HepG2 (cell line): Measurements from ENCODE around the gene ACACB. TPM values are rescaled to one million over a fixed set of nuclear protein-coding genes. Genes with fewer than 3 reads are reported as not detected.
A peak's percentile ranks its signal among the peaks of the same experiment; 100 is the strongest.

Source experiments
- ATAD3A ChIP-seq: sonication (generic); formaldehyde crosslinking; IDR thresholded peaks from 2 replicates; pipeline ENCODE4 v1.4.0; 2020; ENCODE audit warnings: missing genetic modification reagents
- CHD4 ChIP-seq: fragments of 200-600 bp; sonication (generic); IDR thresholded peaks from 2 replicates; pipeline ENCODE4 v1.7.0; 2017; ENCODE audit warnings: mild to moderate bottlenecking, low read length, borderline replicate concordance
- KDM2A ChIP-seq: sonication (generic); formaldehyde crosslinking; IDR thresholded peaks from 2 replicates; pipeline ENCODE4 v1.4.0; 2020; ENCODE audit warnings: low read depth, missing genetic modification reagents, borderline replicate concordance
- MLLT10 ChIP-seq: sonication (generic); formaldehyde crosslinking; IDR thresholded peaks from 2 replicates; pipeline ENCODE4 v1.4.0; 2020; ENCODE audit warnings: missing genetic modification reagents
- NKX3-1 ChIP-seq: sonication (generic); formaldehyde crosslinking; IDR thresholded peaks from 2 replicates; pipeline ENCODE4 v1.5.0; 2020; ENCODE audit warnings: missing genetic modification reagents
- PAWR ChIP-seq: sonication (generic); formaldehyde crosslinking; IDR thresholded peaks from 2 replicates; pipeline ENCODE4 v1.4.0; 2020; ENCODE audit warnings: missing genetic modification reagents, mild to moderate bottlenecking, borderline replicate concordance
- PITX1 ChIP-seq: sonication (generic); formaldehyde crosslinking; IDR thresholded peaks from 2 replicates; pipeline ENCODE4 v1.5.1; 2020; ENCODE audit warnings: mild to moderate bottlenecking, missing genetic modification reagents
- SAFB2 ChIP-seq: sonication (generic); formaldehyde crosslinking; IDR thresholded peaks from 2 replicates; pipeline ENCODE4 v1.5.1; 2020; ENCODE audit warnings: missing genetic modification reagents, low read depth, mild to moderate bottlenecking, borderline replicate concordance
- SAP130 ChIP-seq: IDR thresholded peaks from 2 replicates; pipeline ENCODE4 v1.6.1; 2016; ENCODE audit warnings: low read depth
- TCF7 ChIP-seq: sonication (generic); IDR thresholded peaks from 2 replicates; pipeline ENCODE4 v1.6.1; 2016; ENCODE audit warnings: antibody characterized with exemption, low read depth
- TEAD3 ChIP-seq: optimal IDR thresholded peaks from 2 replicates; pipeline ENCODE3; 2016; ENCODE audit warnings: borderline replicate concordance
- TSC22D2 ChIP-seq: sonication (generic); formaldehyde crosslinking; IDR thresholded peaks from 2 replicates; pipeline ENCODE4 v1.5.1; 2020; ENCODE audit warnings: missing genetic modification reagents, mild to moderate bottlenecking, borderline replicate concordance
- ZFP62 ChIP-seq: sonication (generic); formaldehyde crosslinking; IDR thresholded peaks from 2 replicates; pipeline ENCODE4 v1.4.0; 2020; ENCODE audit warnings: missing genetic modification reagents
- ZNF225 ChIP-seq: sonication (generic); formaldehyde crosslinking; IDR thresholded peaks from 2 replicates; pipeline ENCODE4 v1.4.0; 2020; ENCODE audit warnings: mild to moderate bottlenecking, missing genetic modification reagents
- ZNF232 ChIP-seq: sonication (generic); formaldehyde crosslinking; IDR thresholded peaks from 2 replicates; pipeline ENCODE4 v1.4.0; 2020; ENCODE audit warnings: missing genetic modification reagents, borderline replicate concordance
- ZNF431 ChIP-seq: sonication (generic); formaldehyde crosslinking; IDR thresholded peaks from 2 replicates; pipeline ENCODE4 v1.9.0; 2022; ENCODE audit warnings: missing genetic modification reagents, low read depth, mild to moderate bottlenecking, borderline replicate concordance
- ZNF768 ChIP-seq: sonication (generic); formaldehyde crosslinking; IDR thresholded peaks from 2 replicates; pipeline ENCODE4 v1.4.0; 2020; ENCODE audit warnings: missing genetic modification reagents
- polyA plus RNA-seq, 8 experiments: library from polyadenylated mRNA; depleted of rRNA in 3 of 8; stranded (reverse) in 7 of 8; unstranded in 1 of 8; fragments of >200 nt; fragmentation: Illumina TruSeq in 4 of 8; extraction: Trizol in 4 of 8; gene quantifications; 2 replicates each; pipeline versions ENCODE4 v1.2.1 to v1.2.3, GENCODE V29; 2011 to 2016; ENCODE audit warnings: low read depth in 4 of 8, missing spikeins in 1 of 8, mixed read lengths in 1 of 8; ENCODE audit not compliant: insufficient read depth in 1 of 8
- total RNA-seq, 5 experiments: library from RNA; depleted of rRNA; stranded (reverse); fragments of >200 nt; fragmentation: Illumina TruSeq; extraction: Trizol; gene quantifications; 2 replicates each; pipeline ENCODE4 v1.2.3, GENCODE V29; 2016; ENCODE audit warnings: low read depth in 1 of 5
- TF ChIP-seq, protein P1 (sequence below): sonication (generic); formaldehyde crosslinking; IDR thresholded peaks from 2 replicates; pipeline ENCODE4 v1.5.1; 2020; ENCODE audit warnings: missing genetic modification reagents, mild to moderate bottlenecking, borderline replicate concordance
- TF ChIP-seq, protein P2 (sequence below): sonication (generic); formaldehyde crosslinking; IDR thresholded peaks from 2 replicates; pipeline ENCODE4 v1.4.0; 2020; ENCODE audit warnings: mild to moderate bottlenecking, missing genetic modification reagents
- TF ChIP-seq, protein P3 (sequence below): IDR thresholded peaks from 2 replicates; pipeline ENCODE4 v1.6.1; 2016; ENCODE audit warnings: mild to moderate bottlenecking, missing biosample characterization, missing genetic modification reagents
- TF ChIP-seq, protein P4 (sequence below): sonication (generic); formaldehyde crosslinking; IDR thresholded peaks from 2 replicates; pipeline ENCODE4 v1.5.1; 2020; ENCODE audit warnings: mild to moderate bottlenecking, missing genetic modification reagents, moderate library complexity

Gene ACACB
- total and polyA plus RNA-seq, 2 of the 13 experiments (the other 11 are each of a cell fraction or from before 2014, with no cell fraction given), result 6.2 to 8.6 TPM

DNA sequence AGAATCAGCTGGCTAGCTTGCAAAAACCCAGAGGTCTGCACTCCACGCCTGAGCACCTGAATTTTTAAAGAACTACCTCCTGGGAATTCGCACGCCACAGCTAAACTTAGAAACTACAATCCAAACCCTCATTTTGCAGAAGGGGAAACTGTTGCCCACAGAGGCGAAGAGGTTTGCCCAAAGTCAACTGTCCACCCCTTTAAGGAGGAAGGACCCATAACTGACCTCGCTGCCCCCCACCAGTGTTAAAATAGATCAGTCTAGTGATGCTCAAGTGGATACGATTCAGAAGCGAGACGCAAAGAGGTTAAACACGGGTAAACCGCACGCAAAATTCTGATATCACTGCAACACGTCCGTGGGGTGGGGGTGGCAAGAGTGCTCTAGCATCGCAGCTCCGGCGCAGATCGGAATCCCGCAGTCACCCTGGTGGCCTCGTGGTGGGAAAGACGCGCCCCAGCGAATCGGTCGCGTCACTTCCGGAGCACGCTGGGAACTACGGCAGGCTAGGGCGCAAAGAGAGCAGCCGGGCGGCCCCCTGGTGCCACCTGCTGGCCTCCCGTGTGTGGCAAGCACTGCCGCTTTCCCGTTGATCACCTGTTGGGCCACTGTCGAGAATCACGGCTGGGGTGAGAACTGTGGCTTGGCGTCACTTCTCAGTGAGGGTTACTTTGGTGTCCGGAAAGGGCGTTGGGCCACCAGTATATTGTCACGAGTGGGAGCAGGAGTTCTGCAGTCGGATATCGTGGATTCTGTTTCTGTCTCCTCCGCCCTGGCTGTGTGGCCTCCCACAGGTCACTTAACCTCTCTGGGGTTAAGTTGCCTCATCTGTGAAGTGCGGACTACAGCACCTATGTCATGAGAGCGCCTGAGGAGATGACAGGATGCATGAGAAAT is 23.1 kb upstream of the ACACB start, which contains the start of gene ALKBH2 (continued):
- TF ChIP-seq PITX1 (CRISPR knock-in tag) (peak; percentile 85; the same call in 1 of the 2 replicates), TSC22D2 (CRISPR knock-in tag) (peak; percentile 88; the same call in 1 of the 2 replicates), SAP130 (CRISPR knock-in tag) (peak; percentile 94), ZNF768 (peak; percentile 99), ZNF225 (CRISPR knock-in tag) (peak; percentile 96), TCF7 (no peak), ZFP62 (CRISPR knock-in tag) (no peak), ZNF232 (CRISPR knock-in tag) (peak; percentile 95), MLLT10 (CRISPR knock-in tag) (no peak), PAWR (CRISPR knock-in tag) (no peak), CHD4 (no peak), ZNF431 (CRISPR knock-in tag) (peak; percentile 98), TEAD3 (CRISPR knock-in tag) (peak; percentile 74), ATAD3A (no peak), SAFB2 (CRISPR knock-in tag) (peak; percentile 55; the same call in 1 of the 2 replicates), NKX3-1 (CRISPR knock-in tag) (no peak), KDM2A (CRISPR knock-in tag) (peak; percentile 98)
- TF ChIP-seq, protein P1, sequence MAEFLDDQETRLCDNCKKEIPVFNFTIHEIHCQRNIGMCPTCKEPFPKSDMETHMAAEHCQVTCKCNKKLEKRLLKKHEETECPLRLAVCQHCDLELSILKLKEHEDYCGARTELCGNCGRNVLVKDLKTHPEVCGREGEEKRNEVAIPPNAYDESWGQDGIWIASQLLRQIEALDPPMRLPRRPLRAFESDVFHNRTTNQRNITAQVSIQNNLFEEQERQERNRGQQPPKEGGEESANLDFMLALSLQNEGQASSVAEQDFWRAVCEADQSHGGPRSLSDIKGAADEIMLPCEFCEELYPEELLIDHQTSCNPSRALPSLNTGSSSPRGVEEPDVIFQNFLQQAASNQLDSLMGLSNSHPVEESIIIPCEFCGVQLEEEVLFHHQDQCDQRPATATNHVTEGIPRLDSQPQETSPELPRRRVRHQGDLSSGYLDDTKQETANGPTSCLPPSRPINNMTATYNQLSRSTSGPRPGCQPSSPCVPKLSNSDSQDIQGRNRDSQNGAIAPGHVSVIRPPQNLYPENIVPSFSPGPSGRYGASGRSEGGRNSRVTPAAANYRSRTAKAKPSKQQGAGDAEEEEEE (CRISPR knock-in tag), result peak; percentile 33; the same call in 1 of the 2 replicates
- TF ChIP-seq, protein P2, sequence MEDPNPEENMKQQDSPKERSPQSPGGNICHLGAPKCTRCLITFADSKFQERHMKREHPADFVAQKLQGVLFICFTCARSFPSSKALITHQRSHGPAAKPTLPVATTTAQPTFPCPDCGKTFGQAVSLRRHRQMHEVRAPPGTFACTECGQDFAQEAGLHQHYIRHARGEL (CRISPR knock-in tag), result 0 out of 2 replicates have a peak, but pooled peaks have one; percentile 80
- TF ChIP-seq, protein P3, sequence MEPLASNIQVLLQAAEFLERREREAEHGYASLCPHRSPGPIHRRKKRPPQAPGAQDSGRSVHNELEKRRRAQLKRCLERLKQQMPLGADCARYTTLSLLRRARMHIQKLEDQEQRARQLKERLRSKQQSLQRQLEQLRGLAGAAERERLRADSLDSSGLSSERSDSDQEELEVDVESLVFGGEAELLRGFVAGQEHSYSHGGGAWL (CRISPR knock-in tag), result peak; percentile 96
- TF ChIP-seq, protein P4, sequence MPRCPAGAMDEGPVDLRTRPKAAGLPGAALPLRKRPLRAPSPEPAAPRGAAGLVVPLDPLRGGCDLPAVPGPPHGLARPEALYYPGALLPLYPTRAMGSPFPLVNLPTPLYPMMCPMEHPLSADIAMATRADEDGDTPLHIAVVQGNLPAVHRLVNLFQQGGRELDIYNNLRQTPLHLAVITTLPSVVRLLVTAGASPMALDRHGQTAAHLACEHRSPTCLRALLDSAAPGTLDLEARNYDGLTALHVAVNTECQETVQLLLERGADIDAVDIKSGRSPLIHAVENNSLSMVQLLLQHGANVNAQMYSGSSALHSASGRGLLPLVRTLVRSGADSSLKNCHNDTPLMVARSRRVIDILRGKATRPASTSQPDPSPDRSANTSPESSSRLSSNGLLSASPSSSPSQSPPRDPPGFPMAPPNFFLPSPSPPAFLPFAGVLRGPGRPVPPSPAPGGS (CRISPR knock-in tag), result peak; percentile 95; the same call in 1 of the 2 replicates
